ENCODE measurements around the gene ATP1B3.

DNA sequence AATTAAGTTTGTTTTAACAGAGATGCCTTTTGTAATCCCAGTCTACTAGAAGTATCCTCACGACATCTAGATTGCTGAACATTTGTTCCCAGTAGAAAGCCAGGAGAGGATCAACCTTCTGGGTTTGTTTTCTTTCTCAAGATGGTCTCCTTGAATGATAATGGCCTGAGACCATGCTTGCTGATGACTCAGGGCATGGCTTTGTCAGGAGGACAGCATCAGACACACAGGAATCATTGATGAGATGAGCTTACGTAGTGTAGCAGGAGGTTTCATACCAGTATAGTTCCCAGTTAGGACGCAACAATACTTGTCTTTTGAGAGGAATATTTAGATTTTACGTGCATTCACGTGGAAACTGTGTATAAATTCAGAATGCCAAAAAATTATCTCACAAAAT is 38.6 kb downstream of the ATP1B3 start:
- TF ChIP-seq, protein P1, sequence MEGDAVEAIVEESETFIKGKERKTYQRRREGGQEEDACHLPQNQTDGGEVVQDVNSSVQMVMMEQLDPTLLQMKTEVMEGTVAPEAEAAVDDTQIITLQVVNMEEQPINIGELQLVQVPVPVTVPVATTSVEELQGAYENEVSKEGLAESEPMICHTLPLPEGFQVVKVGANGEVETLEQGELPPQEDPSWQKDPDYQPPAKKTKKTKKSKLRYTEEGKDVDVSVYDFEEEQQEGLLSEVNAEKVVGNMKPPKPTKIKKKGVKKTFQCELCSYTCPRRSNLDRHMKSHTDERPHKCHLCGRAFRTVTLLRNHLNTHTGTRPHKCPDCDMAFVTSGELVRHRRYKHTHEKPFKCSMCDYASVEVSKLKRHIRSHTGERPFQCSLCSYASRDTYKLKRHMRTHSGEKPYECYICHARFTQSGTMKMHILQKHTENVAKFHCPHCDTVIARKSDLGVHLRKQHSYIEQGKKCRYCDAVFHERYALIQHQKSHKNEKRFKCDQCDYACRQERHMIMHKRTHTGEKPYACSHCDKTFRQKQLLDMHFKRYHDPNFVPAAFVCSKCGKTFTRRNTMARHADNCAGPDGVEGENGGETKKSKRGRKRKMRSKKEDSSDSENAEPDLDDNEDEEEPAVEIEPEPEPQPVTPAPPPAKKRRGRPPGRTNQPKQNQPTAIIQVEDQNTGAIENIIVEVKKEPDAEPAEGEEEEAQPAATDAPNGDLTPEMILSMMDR (IDR thresholded peaks at IDR 0.05; ENCODE audit: poor library complexity, severe bottlenecking), result no peak
- TF ChIP-seq POLR2AphosphoS5 (IDR thresholded peaks at IDR 0.05), result no peak
- TF ChIP-seq, protein P2, sequence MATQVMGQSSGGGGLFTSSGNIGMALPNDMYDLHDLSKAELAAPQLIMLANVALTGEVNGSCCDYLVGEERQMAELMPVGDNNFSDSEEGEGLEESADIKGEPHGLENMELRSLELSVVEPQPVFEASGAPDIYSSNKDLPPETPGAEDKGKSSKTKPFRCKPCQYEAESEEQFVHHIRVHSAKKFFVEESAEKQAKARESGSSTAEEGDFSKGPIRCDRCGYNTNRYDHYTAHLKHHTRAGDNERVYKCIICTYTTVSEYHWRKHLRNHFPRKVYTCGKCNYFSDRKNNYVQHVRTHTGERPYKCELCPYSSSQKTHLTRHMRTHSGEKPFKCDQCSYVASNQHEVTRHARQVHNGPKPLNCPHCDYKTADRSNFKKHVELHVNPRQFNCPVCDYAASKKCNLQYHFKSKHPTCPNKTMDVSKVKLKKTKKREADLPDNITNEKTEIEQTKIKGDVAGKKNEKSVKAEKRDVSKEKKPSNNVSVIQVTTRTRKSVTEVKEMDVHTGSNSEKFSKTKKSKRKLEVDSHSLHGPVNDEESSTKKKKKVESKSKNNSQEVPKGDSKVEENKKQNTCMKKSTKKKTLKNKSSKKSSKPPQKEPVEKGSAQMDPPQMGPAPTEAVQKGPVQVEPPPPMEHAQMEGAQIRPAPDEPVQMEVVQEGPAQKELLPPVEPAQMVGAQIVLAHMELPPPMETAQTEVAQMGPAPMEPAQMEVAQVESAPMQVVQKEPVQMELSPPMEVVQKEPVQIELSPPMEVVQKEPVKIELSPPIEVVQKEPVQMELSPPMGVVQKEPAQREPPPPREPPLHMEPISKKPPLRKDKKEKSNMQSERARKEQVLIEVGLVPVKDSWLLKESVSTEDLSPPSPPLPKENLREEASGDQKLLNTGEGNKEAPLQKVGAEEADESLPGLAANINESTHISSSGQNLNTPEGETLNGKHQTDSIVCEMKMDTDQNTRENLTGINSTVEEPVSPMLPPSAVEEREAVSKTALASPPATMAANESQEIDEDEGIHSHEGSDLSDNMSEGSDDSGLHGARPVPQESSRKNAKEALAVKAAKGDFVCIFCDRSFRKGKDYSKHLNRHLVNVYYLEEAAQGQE (IDR thresholded peaks at IDR 0.05; ENCODE audit: borderline replicate concordance), result no peak
- TF ChIP-seq EP300 (conservative IDR thresholded peaks at IDR 0.05; ENCODE audit: poor library complexity, severe bottlenecking), result no peak
- no peak for TF ChIP-seq EZH2 (IDR thresholded peaks at IDR 0.05; ENCODE audit: borderline replicate concordance, insufficient read depth, low read length, poor library complexity, severe bottlenecking)
- TF ChIP-seq RAD21 (conservative IDR thresholded peaks at IDR 0.05), result no peak
- TF ChIP-seq MXI1 (conservative IDR thresholded peaks at IDR 0.05; ENCODE audit: poor library complexity, severe bottlenecking), result no peak

Data from neural cell (in vitro differentiated cells).